Bone marrow (tissue), 2 donors: Measurements from ENCODE around the gene S100A1.
A peak's percentile ranks its signal among the peaks of the same experiment; 100 is the strongest.
"Not testable (repeated sequence)": the region's sequence is repeated elsewhere in the genome, so short reads cannot be mapped to it uniquely, and the experiment has no call there.

Experiments used
- DNase-seq, 2 donors: peaks; one replicate each; lab custom pipeline; 2025; lab: John Stamatoyannopoulos, UW

S100A1 gene

DNA sequence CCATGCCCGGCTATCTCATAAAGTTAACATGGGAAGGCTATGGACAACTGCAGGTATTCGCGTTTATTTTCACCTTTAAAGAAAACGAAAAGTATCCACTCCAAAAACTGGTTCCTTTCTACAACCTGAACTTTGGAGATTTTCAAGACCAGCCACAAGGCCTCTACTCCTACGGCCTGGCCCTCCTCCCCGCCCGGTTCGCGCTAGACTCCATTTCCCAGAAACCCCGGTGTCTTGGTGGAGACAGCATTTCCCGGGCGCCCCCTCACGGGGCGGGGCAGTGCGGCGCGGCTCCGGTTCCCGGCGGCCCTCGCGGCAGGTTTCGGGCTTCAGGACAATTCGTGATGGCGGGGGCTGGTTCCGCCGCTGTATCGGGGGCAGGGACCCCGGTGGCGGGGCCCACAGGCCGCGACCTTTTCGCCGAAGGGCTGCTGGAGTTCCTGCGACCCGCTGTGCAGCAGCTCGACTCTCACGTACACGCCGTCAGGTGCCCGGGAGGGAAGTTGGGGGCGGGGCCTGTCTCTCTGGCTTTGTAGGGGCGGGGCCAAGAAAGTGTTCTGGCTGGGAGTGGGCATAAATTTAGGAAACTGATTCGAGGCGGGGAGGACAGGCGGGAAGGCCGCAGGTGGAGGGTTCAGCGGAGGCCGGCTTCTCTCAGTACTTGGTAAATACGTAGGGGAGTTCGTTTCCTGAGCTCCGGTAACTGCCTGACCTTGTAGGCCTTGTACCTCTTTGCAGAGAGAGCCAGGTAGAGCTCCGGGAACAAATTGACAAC, 30.4 kb downstream of the S100A1 start, which contains the start of gene SNAPIN:
SNAPIN (plus strand) TSS at position 304 of the 775 bp plus-strand sequence; CDS start at position 345, 41 bp downstream.
- peak; percentile 82 to 83 for DNase-seq

GRCh38 chr1:153659175-153659534, 30.9 kb downstream of the S100A1 start:
- no peak for DNase-seq

GRCh38 chr1:153659656-153660055, 31.4 kb downstream of the S100A1 start:
- no peak for DNase-seq

DNA sequence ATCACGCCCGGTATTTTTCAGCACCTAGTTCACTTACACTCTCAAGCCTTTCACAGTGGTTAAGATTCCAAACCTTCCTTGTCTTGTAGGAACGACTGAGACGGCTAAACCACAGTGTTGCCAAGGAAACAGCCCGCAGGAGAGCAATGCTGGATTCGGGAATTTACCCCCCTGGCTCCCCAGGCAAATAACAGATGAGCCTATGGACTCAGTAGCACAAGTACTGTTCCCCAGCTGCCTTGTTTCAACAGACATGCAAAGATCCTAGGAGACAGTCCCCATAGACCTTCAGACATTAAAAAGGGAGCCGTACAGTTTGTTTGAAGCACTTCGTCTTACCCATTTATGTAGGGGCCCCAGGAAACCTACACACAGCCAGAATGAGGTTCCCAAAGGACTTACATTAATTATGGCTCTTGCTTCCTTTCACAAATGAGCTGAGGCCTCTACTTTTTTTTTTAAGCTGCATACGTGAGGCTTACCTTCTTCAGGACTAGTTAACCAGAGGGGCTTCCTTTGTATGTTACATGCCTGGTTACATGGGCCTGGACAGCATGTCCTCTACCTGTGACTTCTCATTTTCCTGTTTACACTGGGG, 33.0 kb downstream of the S100A1 start:
- no peak for DNase-seq

- DNase-seq, result no peak
Observed at GRCh38 chr1:153662269-153662668, 34.0 kb downstream of the S100A1 start.

DNA sequence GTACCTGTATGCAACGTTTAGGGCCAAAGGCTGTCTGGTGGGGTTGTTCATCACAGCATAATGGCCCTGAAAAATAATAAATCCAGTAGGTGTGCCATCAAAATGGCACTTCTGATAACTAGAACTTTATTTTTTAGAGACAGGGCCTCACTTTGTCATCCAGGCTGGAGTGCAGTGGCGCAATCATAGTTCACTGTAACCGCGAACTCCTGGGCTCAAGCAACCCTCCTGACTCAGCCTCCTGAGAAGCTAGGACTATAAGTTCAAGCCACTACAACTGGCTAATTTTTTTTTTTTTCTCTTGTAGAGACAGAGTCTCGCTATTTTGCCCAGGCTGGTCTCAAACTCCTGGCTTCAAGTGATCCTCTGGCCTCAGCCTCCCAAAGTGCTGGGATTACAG, 35.0 kb downstream of the S100A1 start:
- DNase-seq, result no peak

DNA sequence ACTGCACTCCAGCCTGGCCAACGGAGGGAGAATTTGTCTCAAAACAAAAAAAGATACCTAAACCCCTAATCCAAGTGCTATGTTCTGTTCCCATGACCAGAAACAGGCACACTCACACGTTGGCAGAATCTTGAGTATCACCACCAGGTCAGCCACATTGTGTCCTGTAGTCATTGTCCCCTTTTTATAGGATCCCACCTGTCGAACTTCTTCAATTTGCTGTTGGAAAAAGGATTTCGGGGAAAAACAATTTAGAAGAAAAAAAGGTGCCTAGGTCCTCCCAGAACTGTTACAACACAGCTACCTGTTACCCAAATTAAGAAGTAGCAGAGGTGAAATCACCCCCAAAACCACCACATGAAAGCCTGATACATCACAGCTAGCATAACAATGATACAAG, 39.2 kb downstream of the S100A1 start:
- no peak for DNase-seq

GRCh38 chr1:153668672-153669071, 40.4 kb downstream of the S100A1 start:
- DNase-seq, result not testable (repeated sequence)

- no peak for DNase-seq
Observed at GRCh38 chr1:153669606-153670005, 41.4 kb downstream of the S100A1 start.

DNA sequence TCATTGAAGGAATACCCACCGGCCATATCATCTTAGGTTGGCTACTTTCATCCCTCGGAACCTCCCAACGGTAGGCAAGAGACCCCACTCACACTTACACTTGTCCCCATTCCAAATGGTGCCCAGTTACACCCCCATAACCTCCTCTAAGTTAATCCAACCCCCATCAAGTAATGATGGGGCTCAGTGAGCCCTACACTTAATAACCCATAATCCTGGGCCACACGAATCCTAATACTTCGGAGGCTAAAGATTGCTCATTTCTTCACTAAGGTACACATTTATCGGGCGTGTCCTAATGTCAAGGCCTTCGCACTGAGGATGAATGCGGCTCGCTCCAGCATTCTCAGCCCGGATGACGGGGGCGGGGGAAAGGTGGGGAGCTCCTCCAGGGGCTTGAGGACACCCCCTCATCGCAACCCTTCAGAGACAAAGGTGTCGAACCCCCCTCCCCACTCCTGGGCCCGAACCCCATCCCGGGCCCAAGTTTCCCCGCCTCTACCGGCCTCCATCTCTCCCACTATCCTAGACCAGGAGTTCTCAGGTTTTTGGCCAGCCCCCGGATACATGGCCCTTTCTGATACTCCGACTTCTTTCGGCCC, 42.1 kb downstream of the S100A1 start:
- DNase-seq, result no peak

GRCh38 chr1:153670859-153671627, 42.8 kb downstream of the S100A1 start, which contains the start of gene ILF2:
Gene ILF2, minus strand, starts transcription at chr1:153670993. Its CDS starts 71 bp downstream, at chr1:153670922.
- peak; percentile 96 to 99 for DNase-seq

- DNase-seq, result peak in 1 of 2 donors; percentile 52
Observed at GRCh38 chr1:153671628-153672353, 43.6 kb downstream of the S100A1 start.

DNA sequence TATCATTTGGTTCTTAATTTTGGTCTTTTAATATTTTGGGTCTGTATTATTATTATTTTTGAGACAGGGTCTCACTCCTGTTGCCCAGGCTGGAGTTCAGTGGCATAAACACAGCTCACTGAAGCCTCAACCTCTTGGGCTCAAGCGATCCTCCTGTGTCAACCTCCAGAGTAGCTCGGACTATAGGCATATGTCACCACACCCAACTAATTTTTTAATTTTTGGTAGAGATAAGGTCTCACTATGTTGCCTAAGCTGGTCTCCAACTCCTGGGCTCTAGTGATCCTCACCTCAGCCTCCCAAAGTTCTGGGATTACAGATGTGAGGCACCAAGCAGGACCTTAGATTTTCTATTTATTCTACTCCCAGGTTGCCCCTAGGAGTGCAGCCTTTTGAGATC, 45.3 kb downstream of the S100A1 start:
- no peak for DNase-seq

DNA sequence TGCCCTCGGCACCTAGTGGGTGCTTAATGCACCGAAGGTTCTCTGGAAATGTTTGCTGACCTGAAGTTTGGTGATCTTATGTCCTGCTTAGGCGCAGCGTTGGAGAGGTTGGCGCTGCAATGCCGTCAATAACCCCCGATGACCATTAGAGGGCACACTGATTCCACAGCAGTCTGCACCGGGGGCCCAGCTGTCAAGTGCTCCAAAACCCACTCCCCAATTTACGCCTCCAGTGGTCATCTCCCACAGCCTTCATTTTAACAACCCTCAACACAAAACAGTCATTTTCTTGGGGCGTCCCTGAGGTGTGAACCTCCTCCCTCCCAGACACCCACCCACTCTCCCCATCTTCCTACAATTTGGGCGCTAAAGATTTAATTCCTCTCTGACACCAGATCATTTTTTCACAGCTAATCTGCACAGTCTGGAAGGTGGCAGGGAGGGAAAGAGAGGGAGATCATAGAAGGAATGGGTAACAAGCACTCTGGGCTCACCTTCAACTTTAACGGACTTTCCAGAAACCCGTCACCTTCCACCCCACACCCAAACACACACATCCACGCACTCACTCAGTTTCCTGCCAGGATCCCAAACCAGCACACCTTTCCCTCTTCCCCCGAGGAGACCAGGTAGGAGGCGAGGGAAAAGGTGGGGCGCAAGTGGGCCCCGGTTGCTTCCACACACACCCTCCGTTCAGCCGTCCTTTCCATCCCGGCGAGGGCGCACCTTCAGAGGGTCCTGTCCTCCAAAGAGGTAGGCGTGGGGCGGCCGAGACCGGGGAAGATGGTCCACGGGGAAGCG, 49.7 kb downstream of the S100A1 start:
- DNase-seq, result peak in 1 of 2 donors; percentile 6

GRCh38 chr1:153678519-153679336, 50.5 kb downstream of the S100A1 start, which contains the start of gene NPR1:
Gene NPR1, plus strand, starts transcription at chr1:153678688. Its CDS starts 421 bp downstream, at chr1:153679109.
- DNase-seq, result no peak

- DNase-seq, result peak in 1 of 2 donors; percentile 37
Observed at GRCh38 chr1:153679337-153680119, 51.3 kb downstream of the S100A1 start.

DNA sequence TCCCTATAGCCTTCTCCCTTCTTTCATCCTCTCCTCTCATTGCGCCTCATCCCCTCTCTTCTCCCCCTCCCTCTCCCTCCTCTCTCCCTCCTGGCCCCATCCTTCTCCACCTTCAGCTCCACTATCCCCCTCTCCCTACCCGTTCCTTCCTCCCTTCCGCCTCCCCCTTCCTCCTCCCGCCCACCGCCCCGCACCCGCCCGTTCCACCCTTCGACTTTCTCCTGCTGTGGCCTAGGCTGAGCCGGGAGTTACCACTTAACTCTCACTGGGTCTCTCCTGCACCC, 51.8 kb downstream of the S100A1 start:
- no peak for DNase-seq
